ENCODE measurements around the gene AP1S1. TPM values are rescaled to one million over a fixed set of nuclear protein-coding genes. Genes with fewer than 3 reads are reported as not detected.
A peak's percentile ranks its signal among the peaks of the same experiment; 100 is the strongest.

AP1S1 gene
- total and polyA plus RNA-seq, 2 of the 13 experiments (the other 11 are each of a cell fraction or from before 2014, with no cell fraction given), result 57.5 to 68.1 TPM

DNA sequence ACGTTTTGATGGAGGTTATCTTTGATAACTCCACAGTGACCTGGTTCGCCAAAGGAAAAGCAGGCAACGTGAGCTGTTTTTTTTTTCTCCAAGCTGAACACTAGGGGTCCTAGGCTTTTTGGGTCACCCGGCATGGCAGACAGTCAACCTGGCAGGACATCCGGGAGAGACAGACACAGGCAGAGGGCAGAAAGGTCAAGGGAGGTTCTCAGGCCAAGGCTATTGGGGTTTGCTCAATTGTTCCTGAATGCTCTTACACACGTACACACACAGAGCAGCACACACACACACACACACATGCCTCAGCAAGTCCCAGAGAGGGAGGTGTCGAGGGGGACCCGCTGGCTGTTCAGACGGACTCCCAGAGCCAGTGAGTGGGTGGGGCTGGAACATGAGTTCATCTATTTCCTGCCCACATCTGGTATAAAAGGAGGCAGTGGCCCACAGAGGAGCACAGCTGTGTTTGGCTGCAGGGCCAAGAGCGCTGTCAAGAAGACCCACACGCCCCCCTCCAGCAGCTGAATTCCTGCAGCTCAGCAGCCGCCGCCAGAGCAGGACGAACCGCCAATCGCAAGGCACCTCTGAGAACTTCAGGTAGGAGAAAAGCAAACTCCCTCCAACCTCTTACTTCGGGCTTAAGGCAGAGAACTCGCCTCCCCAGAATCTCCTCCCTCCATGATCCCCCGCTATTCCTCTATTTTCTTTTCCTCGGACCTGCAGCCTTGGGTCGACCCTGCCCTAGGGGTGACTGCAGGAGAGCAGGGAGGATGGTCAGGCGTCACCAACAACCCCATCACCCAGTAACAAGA, 27.4 kb upstream of the AP1S1 start, which contains the start of gene SERPINE1 (continued):
- TF ChIP-seq PCBP1 (IDR thresholded peaks at IDR 0.05; ENCODE audit: borderline replicate concordance, low read depth, low read length) (no peak), CHD2 (IDR thresholded peaks at IDR 0.05; ENCODE audit: low read depth, low read length) (no peak), ZNF777 (CRISPR knock-in tag; IDR thresholded peaks at IDR 0.05) (no peak), U2AF2 (IDR thresholded peaks at IDR 0.05; ENCODE audit: low read depth, low read length) (no peak), HMG20B (CRISPR knock-in tag; conservative IDR thresholded peaks at IDR 0.05) (peak; percentile 62; the same call in 1 of the 2 replicates), SIN3B (IDR thresholded peaks at IDR 0.05; ENCODE audit: low read length) (peak; percentile 31; the same call in 1 of the 2 replicates), ZNF816 (CRISPR knock-in tag; IDR thresholded peaks at IDR 0.05; ENCODE audit: borderline replicate concordance) (peak; percentile 91; the same call in 1 of the 2 replicates), EP300 (IDR thresholded peaks at IDR 0.05; ENCODE audit: low read depth in 2 of 2, low read length in 2 of 2) (peak; percentile 71 to 80; a peak in 3 of 4 replicates), EP300 (CRISPR knock-in tag; IDR thresholded peaks at IDR 0.05; ENCODE audit: borderline replicate concordance) (peak; percentile 61), POLR2AphosphoS2 (IDR thresholded peaks at IDR 0.05; ENCODE audit: low read depth, low read length) (no peak; the same call in 1 of the 2 replicates), GLI4 (CRISPR knock-in tag; IDR thresholded peaks at IDR 0.05; ENCODE audit: borderline replicate concordance) (peak; percentile 3; the same call in 1 of the 2 replicates), NBN (conservative IDR thresholded peaks at IDR 0.05) (no peak), DMAP1 (CRISPR knock-in tag; IDR thresholded peaks at IDR 0.05) (peak; percentile 45), BCL6 (CRISPR knock-in tag; IDR thresholded peaks at IDR 0.05) (peak; percentile 87), ZNF446 (CRISPR knock-in tag; IDR thresholded peaks at IDR 0.05) (no peak; the same call in 1 of the 2 replicates), HMGXB4 (CRISPR knock-in tag; IDR thresholded peaks at IDR 0.05; ENCODE audit: borderline replicate concordance in 1 of 2, low read depth in 1 of 2) (peak in 1 of 2 experiments; percentile 48; a peak in 2 of 4 replicates), ZNF224 (CRISPR knock-in tag; IDR thresholded peaks at IDR 0.05) (no peak), ZNF597 (CRISPR knock-in tag; IDR thresholded peaks at IDR 0.05) (no peak), REL (CRISPR knock-in tag; conservative IDR thresholded peaks at IDR 0.05) (peak; percentile 47; the same call in 1 of the 2 replicates), ZNF746 (CRISPR knock-in tag; IDR thresholded peaks at IDR 0.05) (peak; percentile 34), SALL1 (CRISPR knock-in tag; IDR thresholded peaks at IDR 0.05) (peak; percentile 89), ZNF543 (CRISPR knock-in tag; IDR thresholded peaks at IDR 0.05) (peak; percentile 75), ZNF33A (CRISPR knock-in tag; IDR thresholded peaks at IDR 0.05; ENCODE audit: borderline replicate concordance) (no peak; the same call in 1 of the 2 replicates)
- TF ChIP-seq, protein P1, sequence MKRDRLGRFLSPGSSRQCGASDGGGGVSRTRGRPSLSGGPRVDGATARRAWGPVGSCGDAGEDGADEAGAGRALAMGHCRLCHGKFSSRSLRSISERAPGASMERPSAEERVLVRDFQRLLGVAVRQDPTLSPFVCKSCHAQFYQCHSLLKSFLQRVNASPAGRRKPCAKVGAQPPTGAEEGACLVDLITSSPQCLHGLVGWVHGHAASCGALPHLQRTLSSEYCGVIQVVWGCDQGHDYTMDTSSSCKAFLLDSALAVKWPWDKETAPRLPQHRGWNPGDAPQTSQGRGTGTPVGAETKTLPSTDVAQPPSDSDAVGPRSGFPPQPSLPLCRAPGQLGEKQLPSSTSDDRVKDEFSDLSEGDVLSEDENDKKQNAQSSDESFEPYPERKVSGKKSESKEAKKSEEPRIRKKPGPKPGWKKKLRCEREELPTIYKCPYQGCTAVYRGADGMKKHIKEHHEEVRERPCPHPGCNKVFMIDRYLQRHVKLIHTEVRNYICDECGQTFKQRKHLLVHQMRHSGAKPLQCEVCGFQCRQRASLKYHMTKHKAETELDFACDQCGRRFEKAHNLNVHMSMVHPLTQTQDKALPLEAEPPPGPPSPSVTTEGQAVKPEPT (CRISPR knock-in tag; IDR thresholded peaks at IDR 0.05; ENCODE audit: low read depth), result no peak
- TF ChIP-seq, protein P2, sequence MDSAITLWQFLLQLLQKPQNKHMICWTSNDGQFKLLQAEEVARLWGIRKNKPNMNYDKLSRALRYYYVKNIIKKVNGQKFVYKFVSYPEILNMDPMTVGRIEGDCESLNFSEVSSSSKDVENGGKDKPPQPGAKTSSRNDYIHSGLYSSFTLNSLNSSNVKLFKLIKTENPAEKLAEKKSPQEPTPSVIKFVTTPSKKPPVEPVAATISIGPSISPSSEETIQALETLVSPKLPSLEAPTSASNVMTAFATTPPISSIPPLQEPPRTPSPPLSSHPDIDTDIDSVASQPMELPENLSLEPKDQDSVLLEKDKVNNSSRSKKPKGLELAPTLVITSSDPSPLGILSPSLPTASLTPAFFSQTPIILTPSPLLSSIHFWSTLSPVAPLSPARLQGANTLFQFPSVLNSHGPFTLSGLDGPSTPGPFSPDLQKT (CRISPR knock-in tag; IDR thresholded peaks at IDR 0.05; ENCODE audit: borderline replicate concordance), result no peak

All from HepG2 (cell line).